ENCODE results near the gene RAB11FIP4. TPM values are rescaled to one million over a fixed set of nuclear protein-coding genes. Genes with fewer than 3 reads are reported as not detected.

RAB11FIP4 gene
- total RNA-seq, 4 donors from 2014 or later, result 0.33 to 2.0 (median 1.2) TPM

DNA sequence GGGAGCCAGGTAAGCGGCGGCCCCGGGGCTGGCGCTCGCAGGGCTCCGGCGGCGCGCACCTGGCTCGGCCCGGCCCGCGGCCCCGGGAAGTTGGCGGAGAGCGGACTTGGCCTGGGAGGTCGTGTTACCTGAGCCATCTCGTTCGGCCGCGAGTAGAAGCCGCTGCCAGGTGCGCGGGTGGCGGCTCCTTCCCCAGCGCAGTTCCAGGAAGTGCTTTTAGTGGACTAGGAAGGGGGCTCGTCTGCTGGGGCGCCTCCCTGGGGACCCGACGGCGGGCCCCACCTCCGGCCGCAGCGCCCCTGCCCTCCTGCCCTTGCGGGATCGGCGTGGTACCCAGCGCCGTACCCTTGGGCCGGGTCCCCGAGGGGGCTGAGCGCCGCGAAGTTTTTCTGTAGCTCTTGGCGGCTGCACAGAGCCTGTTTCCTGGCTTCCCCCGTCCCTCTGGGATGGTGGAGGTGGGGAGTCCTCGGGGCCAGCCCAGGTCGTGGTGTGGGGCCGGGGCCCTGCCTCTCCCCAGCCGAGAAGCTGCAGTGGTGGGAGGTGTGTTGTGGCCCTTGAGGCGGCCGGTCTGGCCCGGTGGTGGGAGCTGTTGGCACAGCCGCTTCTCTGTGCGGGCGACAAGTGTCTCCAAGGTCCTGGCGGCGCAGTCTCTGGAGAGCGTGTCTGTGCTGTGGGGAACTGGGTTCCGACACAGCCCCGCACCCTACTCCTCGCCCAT, 96.9 kb downstream of the RAB11FIP4 start:
- no peak for TF ChIP-seq CTCF (IDR thresholded peaks at IDR 0.05; ENCODE audit: low read depth)

DNA sequence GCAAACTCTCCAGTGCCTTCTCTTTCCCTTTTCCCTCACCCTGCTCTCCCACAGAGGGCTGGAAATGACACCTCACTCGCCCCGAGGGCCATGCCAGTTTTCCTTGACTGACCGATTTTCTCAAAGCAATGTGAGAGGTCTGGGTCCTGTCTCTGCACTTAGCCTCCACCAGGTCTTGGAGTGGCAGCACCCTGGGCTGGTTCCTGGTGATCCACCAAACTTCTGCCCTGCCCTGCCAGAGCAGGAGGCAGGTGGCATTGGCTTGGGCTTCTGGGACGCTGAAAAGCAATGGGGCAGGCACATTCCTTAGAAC, 97.5 kb downstream of the RAB11FIP4 start:
- no peak for TF ChIP-seq CTCF (IDR thresholded peaks at IDR 0.05; ENCODE audit: low read depth)

DNA sequence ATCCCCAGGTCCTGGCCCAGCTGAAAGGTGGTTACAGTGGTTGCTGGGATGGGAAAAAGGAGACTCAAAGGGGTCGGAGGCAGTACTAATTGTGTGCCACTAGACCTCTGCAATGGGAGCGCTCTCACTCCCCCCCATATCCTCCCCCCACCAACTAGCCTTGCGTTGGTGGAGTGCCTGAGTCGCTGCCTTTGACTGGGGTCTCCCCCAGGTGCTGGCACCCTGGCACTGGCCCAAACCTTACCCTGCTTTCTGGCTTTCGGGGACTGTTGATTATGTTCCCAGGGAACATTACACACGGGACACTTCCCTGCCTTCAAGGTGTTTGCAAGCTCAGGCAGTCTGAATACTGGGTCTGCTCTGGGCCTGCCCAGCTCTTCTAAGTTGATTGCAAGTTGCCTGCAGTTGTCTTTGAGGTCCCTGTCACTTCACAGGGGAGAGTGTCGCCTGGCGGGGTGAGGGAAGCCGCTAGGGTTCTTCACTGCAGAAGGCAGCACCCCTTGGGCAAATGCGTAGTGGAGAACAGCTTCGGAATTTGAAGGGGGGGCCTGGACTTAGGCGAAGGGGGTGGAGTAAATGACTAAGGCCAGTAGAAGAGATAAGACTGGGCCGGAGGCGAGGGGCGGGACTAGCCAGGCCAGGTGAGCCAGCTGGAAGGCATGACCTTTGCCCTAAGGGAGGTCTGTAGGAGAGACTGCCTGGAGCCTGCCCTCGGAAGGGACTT, 98.0 kb downstream of the RAB11FIP4 start:
- TF ChIP-seq CTCF (IDR thresholded peaks at IDR 0.05; ENCODE audit: low read depth), result no peak

- no peak for TF ChIP-seq CTCF (IDR thresholded peaks at IDR 0.05; ENCODE audit: low read depth)
Measured at GRCh38 chr17:31490019-31490650, 98.7 kb downstream of the RAB11FIP4 start.

DNA sequence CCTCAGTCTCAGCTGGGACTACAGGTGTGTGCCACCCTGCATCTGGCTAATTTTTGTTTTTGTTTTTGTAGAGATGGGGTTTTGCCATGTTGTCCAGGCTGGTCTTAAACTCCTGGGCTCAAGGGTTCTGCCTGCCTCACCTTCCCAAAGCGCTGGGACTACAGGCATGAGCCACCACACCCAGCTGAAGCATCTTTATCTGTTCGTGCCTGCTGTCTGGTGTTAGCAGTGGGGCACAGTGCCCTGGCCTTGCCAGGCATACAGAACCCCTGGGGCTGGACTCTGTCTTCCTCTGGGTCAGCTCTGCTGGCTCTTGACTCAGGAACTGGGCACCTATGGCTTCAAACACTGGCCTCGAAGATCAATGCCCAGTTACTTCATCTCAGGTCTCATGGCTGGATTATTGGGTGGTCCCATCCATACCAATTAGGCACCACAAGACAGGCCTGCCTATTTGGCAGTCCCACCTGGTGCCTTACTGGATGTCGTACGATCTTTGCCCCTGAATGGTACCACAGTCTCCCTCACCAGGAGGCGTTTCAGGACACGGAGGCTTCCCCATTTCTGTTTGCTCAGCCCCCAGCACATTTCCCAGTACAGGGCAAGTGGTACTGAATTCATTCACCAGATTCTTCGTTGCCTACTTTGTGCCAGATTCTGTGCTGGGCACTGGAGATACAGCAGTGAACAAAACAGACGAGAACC, 99.3 kb downstream of the RAB11FIP4 start:
- TF ChIP-seq CTCF (IDR thresholded peaks at IDR 0.05; ENCODE audit: low read depth), result no peak

DNA sequence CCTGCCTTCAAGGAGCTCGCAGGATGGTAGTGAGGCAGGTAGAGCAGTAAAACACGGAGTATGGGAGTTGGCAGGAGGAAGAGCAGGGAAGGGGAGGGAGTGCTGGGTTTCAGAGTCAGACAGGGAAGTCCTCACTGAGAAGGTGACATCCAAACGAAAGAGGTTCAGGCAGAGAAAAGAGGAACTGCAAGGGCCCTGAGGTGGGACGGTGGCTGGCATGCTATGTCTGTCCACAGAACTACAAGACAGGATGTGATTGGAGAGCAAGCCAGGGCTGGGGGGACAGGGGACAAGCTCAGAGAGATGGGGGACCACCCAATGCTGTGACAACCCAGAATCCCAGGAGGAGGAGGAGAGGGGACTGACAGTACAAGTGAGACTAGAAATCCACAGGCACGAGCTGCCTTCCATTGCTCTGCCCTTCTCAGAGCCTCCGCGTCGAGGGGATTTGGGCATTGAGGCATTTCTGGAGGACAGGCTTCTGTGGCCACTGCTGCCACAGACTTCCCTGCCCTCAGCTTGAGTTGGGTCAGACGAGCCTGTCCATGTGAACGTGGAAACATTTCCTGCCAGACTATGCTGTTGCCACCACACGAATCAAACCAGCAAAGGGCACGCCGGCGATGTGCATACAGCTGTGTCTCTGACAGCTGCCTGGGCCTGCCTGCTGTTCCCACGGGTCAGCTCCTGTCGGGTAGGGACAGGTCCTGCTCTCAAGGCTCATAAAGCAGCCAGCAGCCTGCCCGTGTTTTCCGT, 100.1 kb downstream of the RAB11FIP4 start:
- TF ChIP-seq CTCF (IDR thresholded peaks at IDR 0.05; ENCODE audit: low read depth), result no peak

Measured in subcutaneous adipose tissue (tissue), 4 donors.